GM20000 (cell line): ENCODE results near the gene FARS2.
"Not testable (repeated sequence)": the region's sequence is repeated elsewhere in the genome, so short reads cannot be mapped to it uniquely, and the experiment has no call there.

Source experiments
- DNase-seq: peaks from one replicate; pipeline ENCODE4 v3.0.0; 2012; ENCODE audit warnings: low spot score
- TF ChIP-seq, protein P1 (sequence below): IDR thresholded peaks from 2 replicates; pipeline ENCODE4 v1.5.1; 2012; ENCODE audit warnings: mild to moderate bottlenecking, control low read depth; ENCODE audit errors: extremely low read depth, missing control alignments

FARS2 gene

DNA sequence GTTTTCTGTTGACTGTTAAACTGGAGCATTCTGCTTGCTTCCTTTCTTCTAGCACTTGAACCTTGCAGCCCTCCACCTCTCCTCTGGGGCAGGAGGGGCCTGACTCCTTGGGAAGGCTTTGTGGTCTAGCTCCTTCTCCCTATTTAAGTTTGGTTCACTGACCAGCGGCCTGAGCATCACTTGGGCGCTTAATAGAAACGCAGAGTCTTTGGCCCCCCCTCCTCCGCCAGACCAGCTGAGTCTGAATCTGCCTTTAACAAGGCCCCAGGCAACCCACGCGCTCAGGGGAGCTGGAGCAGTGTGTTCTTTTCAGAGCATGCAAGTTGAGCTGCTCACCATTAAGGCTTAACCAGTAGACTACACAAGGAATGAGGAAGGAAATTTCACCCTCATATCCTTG, 519.7 kb downstream of the FARS2 start:
- TF ChIP-seq, protein P1, sequence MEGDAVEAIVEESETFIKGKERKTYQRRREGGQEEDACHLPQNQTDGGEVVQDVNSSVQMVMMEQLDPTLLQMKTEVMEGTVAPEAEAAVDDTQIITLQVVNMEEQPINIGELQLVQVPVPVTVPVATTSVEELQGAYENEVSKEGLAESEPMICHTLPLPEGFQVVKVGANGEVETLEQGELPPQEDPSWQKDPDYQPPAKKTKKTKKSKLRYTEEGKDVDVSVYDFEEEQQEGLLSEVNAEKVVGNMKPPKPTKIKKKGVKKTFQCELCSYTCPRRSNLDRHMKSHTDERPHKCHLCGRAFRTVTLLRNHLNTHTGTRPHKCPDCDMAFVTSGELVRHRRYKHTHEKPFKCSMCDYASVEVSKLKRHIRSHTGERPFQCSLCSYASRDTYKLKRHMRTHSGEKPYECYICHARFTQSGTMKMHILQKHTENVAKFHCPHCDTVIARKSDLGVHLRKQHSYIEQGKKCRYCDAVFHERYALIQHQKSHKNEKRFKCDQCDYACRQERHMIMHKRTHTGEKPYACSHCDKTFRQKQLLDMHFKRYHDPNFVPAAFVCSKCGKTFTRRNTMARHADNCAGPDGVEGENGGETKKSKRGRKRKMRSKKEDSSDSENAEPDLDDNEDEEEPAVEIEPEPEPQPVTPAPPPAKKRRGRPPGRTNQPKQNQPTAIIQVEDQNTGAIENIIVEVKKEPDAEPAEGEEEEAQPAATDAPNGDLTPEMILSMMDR, result no peak

DNA sequence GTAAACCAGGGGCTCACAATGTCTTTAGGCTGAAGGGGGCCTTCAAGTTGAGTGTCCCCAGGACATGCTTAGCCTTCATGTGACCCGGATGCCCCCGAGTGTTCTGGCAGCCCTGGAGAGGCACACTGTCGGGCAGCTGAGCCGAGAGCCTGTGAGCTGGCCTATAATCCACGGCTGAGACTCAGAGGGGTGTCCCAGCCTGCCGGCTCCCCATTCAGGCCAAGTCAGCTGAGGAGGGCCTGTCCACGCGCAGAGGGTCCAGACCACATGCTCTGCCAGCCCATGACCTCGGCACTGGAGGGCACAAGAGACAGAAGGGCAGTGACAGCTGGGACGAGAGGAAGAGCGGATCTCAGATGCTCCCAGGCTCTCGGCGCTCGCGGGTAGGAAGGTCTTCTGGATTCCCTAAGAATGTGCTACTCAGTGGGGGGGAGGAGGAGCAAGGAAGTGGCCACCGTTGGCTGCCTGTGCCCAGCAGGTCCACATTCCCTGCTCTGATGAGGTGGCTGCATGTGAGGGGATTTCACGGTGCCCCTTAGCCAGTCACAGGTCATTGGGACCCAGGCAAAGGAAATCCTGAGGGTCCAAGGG, 520.7 kb downstream of the FARS2 start:
- TF ChIP-seq, protein P1, result no peak
- no peak for DNase-seq

More for the DNA sequence above, 519.7 kb downstream of the FARS2 start:
- no peak for DNase-seq

- no peak for DNase-seq
- TF ChIP-seq, protein P1, result no peak
These were observed 521.7 kb downstream of the FARS2 start for GRCh38 chr6:5782783-5783547.

DNA sequence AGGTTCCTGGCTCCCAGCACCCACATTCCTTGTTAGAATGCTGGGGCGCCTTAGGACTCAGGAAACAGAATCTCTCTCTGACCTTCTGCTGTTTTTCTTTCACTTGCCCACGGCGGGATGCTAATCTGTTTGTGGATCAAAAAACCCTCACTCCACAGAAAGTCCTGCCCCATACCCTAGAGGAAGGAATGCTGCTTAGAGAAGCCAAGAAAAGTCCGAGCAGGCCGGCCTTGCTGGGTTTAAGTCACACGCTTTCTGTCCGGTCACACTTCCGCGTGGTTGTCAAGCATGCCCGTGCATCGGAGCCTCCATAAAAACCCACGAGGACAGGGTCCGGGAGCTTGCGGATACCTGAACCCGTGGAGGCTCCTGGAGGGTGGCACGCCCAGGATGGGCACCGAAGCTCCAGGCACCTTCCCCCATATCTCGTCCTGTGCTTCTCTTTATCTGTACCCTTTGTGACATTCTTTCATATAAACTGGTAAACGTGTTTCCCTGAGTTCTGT, 522.3 kb downstream of the FARS2 start:
- TF ChIP-seq, protein P1, result no peak
- DNase-seq, result no peak

- TF ChIP-seq, protein P1, result no peak
- no peak for DNase-seq
These were observed 523.9 kb downstream of the FARS2 start for GRCh38 chr6:5785249-5785648.

- TF ChIP-seq, protein P1, result no peak
- no peak for DNase-seq
These were observed 525.1 kb downstream of the FARS2 start for GRCh38 chr6:5786321-5786968.

DNA sequence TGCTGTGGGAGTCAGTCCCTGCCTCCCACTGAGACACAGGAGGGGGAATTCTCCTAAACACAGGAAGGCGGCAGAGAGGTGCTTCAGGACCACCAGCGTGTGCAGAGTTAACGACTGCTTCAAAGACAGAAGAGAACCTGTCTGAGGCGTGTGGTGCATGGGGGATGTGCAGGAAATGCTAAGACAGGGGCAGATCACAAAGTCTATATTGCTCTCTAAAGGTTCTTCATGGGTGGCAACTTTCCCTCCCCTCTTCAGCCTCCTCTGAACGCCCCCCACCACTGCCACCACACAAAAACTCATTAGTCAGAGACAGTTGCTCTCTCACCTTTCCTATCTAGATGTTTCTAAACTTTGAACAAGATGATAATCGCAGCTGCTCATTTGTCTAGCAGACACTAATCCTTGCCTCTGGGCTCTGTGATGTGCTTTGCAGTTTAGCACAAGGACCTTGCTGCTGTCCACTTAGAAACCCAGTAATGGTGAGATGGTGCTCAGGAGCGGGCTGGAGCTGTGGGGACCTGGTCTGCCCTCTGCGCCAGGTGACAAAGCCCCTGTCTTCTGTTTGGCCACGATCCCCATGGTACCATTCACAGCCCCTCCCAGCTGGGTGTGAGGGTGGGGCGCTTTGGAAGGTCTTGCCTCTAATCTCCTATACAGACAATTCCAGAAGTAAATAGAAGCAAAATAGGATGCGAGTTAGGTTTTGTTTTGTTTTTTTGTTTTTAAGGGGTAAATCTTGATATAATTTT, 525.8 kb downstream of the FARS2 start:
- DNase-seq, result no peak
- TF ChIP-seq, protein P1, result no peak

DNA sequence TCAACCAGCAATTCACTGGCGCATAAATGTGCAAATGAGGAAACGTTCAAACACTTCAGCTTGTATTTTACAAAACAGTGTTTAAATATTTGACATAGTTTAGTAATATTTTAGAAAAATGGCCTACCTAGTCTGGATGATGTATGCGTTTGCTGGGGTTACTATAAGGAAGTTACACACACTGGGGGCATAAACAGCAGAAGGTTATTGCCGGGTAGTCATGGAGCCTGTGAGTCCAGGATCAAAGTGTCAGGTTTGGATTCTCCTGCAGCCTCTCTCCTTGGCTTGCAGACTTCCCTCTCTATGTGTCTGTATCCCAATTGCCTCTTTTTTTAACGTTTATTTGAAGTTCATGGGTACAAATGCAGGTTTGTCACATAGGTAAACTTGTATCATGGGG, 528.1 kb downstream of the FARS2 start:
- DNase-seq, result not testable (repeated sequence)

DNA sequence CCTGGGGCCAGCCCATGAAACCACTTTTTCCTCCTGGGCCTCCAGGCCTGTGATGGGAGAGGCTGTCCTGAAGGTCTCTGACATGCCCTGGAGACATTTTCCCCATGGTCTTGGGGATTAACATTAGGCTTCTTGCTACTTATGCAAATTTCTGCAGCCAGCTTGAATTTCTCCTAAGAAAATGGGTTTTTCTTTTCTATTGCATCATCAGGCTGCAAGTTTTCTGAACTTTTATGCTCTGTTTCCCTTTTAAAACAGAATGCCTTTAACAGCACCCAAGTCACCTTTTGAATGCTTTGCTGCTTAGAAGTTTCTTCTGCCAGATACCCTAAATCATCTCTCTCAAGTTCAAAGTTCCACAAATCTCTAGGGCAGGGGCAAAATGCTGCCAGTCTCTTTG, 535.2 kb downstream of the FARS2 start:
- not testable (repeated sequence) for DNase-seq

DNA sequence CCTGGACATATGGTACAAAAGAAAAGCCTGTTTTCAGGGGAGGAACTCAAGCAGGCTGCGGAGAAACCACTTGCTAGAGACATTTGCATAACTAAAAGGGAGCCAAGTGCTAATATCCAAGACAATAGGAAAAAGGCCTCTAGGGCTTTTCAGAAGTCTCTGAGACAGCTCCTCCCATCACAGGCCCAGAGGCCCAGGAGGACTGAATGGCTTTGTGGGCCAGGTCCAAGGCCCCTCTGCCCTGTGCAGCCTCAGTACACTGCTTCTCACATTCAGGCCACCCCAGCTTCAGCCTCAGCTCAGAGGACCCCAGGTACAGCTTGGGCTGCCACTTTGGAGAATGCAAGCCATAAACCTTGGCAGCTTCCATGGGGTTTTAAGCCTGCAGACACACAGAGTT, 545.1 kb downstream of the FARS2 start:
- not testable (repeated sequence) for DNase-seq
